C4-2B (cell line): Measurements from ENCODE around the gene SUCO.

ENCODE experiments used
- H3K27ac ChIP-seq: fragments of 450-650 bp; 2 replicates; pipeline ENCODE4 v1.5.1; 2017
- ZFX ChIP-seq: fragments of 450-650 bp; IDR thresholded peaks from 2 replicates; pipeline ENCODE4 v1.6.1; 2017
- TF ChIP-seq, protein P1 (sequence below): fragments of 450-650 bp; conservative IDR thresholded peaks from 2 replicates; pipeline ENCODE4 v1.5.1; 2017; ENCODE audit warnings: mild to moderate bottlenecking

SUCO gene

DNA sequence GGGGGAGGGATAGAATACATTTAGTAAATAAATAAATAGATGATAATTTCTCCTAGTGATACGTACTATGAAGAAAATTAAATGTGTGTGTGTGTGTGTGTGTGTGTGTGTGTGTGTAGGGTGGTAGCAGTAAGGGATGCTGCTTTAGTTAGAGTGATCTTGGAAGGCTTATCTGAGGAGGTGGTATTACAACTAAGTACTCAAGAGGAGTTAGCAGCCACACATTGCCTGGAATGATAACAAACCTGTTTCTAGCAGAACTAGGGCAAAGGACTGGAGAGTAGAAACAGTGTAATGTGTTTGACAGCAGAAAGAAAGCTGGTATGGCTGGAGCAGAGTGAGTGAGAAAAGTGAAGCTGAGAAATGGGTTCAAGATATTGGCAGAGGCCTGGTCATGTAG lies 67.7 kb downstream of the SUCO start:
- no peak overlapping the region for H3K27ac ChIP-seq
- TF ChIP-seq, protein P1, sequence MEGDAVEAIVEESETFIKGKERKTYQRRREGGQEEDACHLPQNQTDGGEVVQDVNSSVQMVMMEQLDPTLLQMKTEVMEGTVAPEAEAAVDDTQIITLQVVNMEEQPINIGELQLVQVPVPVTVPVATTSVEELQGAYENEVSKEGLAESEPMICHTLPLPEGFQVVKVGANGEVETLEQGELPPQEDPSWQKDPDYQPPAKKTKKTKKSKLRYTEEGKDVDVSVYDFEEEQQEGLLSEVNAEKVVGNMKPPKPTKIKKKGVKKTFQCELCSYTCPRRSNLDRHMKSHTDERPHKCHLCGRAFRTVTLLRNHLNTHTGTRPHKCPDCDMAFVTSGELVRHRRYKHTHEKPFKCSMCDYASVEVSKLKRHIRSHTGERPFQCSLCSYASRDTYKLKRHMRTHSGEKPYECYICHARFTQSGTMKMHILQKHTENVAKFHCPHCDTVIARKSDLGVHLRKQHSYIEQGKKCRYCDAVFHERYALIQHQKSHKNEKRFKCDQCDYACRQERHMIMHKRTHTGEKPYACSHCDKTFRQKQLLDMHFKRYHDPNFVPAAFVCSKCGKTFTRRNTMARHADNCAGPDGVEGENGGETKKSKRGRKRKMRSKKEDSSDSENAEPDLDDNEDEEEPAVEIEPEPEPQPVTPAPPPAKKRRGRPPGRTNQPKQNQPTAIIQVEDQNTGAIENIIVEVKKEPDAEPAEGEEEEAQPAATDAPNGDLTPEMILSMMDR = no peak
- TF ChIP-seq ZFX = no peak

DNA sequence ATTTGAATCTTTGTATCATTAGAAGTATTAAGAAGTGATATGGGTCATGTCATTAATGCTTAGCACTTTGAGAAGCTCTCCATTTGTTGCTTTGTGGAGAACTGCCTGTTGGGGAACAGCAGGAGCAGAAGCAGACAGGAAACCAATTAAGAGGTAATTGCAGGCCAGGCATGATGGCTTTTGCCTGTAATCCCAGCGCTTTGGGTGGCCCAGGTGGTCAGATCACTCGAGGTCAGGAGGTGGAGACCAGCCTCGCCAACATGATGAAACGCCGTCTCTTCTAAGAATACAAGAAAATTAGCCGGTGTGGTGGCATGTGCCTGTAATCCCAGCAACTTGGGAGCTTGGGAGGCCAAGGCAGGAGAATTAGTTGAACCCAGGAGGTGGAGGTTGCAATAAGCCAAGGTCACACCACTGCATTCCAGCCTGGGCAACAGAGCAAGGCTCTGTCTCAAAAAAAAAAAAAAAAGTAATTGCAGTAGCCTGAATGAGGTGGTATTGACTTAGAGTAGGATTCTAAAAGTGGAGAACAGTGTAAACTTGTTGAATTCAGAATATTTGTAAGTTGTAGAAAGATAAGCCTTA lies 68.2 kb downstream of the SUCO start:
- TF ChIP-seq, protein P1 = no peak
- TF ChIP-seq ZFX = no peak
- no peak overlapping the region for H3K27ac ChIP-seq

DNA sequence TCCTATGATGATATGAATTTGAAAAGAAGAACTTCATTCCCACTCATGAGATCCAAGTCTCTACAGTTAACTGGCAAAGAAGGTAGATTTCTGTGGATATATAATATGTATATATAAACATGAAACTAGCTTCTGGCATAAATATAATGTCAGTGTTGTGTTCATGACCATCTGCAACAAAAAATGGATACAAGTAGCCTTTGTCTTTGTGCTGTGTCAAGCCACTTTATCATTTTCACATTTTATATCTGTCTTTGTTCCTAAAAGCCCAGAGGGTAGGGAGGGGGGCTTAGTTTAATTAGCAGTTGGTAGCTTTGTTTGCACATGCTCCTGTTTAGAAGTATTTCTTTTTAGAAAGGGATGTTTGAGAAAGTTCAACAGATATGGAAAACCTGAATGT lies 69.8 kb downstream of the SUCO start:
- no peak for TF ChIP-seq ZFX
- TF ChIP-seq, protein P1 = no peak
- no peak overlapping the region for H3K27ac ChIP-seq

DNA sequence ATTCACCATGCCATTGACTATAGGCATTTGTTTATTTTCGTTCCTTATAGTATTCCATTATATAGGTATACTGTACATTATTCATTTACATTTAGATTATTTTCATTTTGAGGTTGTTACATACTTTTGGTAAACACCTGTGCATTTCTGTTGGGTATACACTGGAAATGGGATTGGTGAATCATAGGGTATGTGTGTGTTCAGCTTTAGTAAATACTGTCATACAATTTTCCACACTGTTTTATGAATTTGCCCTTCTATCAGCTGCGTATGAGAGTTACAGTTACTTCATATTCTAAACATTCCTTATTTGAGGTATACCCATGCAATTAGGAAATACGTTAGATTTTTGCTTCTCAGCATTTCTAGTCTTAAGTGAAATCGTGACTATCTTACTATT lies 70.9 kb downstream of the SUCO start:
- no peak overlapping the region for H3K27ac ChIP-seq
- TF ChIP-seq ZFX = no peak
- TF ChIP-seq, protein P1 = no peak

DNA sequence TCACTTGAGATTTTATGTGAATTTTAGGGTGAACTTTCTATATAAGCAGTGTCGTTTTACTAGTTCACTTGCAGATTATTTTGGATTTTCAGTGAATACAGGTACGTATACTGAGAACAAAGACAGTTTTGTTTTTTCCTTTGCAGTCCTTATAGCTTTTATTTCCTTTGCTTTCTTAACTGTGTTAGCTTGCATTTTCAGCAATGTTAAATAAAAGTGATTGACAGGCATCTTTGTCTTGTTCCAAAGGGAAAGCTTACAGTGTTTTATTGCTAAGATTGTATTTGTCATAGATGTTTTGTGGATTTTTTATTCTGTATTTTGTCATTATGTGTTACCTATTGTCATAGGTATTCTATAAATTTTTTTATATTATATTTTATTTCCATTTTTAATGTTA lies 72.7 kb downstream of the SUCO start:
- no peak overlapping the region for H3K27ac ChIP-seq
- no peak for TF ChIP-seq ZFX
- TF ChIP-seq, protein P1 = no peak

DNA sequence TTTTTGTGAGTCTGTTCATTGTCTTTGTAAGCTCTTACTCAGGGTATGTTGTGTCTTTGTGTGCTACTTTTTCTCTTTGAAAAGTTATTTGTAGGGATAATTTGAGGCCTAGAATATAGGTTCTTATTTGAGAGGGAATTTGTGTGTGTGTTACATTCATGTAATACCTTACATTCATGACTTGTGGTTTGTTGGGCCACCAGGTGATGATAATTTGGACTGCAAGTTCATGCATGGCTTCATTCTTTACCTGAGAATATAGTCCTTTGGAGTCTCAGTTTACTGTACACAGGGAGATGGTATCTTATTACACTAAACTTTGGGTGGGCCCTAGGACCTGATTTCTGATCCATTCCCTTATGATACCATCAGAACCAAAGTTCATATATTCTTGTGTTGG lies 74.2 kb downstream of the SUCO start:
- TF ChIP-seq, protein P1 = no peak
- TF ChIP-seq ZFX = no peak
- no peak overlapping the region for H3K27ac ChIP-seq

DNA sequence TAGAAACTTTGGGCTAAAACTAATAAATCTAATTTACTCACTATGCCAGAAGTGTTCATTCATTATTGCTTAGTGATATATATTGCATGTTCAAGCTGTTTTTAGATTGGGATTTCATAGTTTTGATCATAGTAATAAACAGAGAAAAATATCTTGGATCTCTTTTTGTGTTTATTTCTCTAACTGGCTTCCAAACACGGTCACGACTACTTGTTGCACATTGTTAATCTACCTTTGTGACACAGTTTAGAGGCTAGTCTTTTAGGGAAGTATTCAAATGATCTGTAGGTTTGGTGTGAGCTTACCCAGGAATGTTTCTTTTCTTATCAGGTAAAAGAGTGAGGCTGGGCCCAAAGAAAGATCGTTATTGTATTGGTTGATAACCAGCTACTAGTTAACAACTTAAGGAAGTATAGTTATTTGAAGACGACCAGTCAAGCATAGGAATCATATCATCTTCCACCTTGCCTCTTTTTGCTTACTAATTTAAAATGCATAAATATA lies 75.2 kb downstream of the SUCO start:
- H3K27ac ChIP-seq = no peak overlapping the region
- TF ChIP-seq ZFX = no peak
- TF ChIP-seq, protein P1 = no peak
